ENCODE results near the gene FCSK.

- TF ChIP-seq CTCF (IDR thresholded peaks at IDR 0.05) (no peak), POLR2A (IDR thresholded peaks at IDR 0.05) (no peak)
These were observed 41.2 kb downstream of the FCSK start for GRCh38 chr16:70495425-70496182.

All from uterus (tissue), 2 donors.